Prostate gland (tissue), 2 donors: Measurements from ENCODE around the gene TTC29. TPM values are rescaled to one million over a fixed set of nuclear protein-coding genes. Genes with fewer than 3 reads are reported as not detected.
"Not testable (repeated sequence)": the region's sequence is repeated elsewhere in the genome, so short reads cannot be mapped to it uniquely, and the experiment has no call there.

ENCODE experiments used
- DNase-seq: peaks from one replicate; pipeline ENCODE4 v3.0.0-alpha.2; 2019; ENCODE audit warnings: low spot score
- H3K27ac ChIP-seq, 2 donors: fragments of 200-600 bp; sonication (generic); 2 replicates each; pipeline ENCODE4 v1.5.1; 2017 to 2019
- H3K27me3 ChIP-seq: fragments of 200-600 bp; sonication (generic); replicated peaks from 2 replicates; pipeline ENCODE4 v1.5.1; 2019; ENCODE audit not compliant: insufficient read depth
- H3K36me3 ChIP-seq, 2 donors: fragments of 200-600 bp; sonication (generic); 1 replicate in 1 of 2; 2 replicates in 1 of 2; pipeline versions ENCODE4 v1.5.1 to v1.8.1; 2017 to 2019
- H3K4me1 ChIP-seq: fragments of 200-600 bp; sonication (generic); replicated peaks from 2 replicates; pipeline ENCODE4 v1.5.1; 2019
- H3K4me3 ChIP-seq, 2 donors: fragments of 200-600 bp; sonication (generic); 2 replicates each; pipeline ENCODE4 v1.5.1; 2017 to 2019
- H3K9me3 ChIP-seq: fragments of 200-600 bp; sonication (generic); 2 replicates; pipeline ENCODE4 v1.5.1; 2017
- CTCF ChIP-seq, 4 experiments: fragments of 200-600 bp in 2 of 4; fragments of 450-650 bp in 2 of 4; sonication (generic) in 2 of 4; IDR thresholded peaks; 1 replicate in 3 of 4; 2 replicates in 1 of 4; pipeline ENCODE4 v1.5.1; 2016 to 2019; ENCODE audit warnings: antibody characterized with exemption in 4 of 4, mild to moderate bottlenecking in 2 of 4, moderate library complexity in 2 of 4
- POLR2A ChIP-seq: fragments of 450-650 bp; IDR thresholded peaks from one replicate; pipeline ENCODE4 v1.6.1; 2016; ENCODE audit warnings: antibody characterized with exemption, mild to moderate bottlenecking
- POLR2AphosphoS5 ChIP-seq: sonication (generic); formaldehyde crosslinking; IDR thresholded peaks from one replicate; pipeline ENCODE4 v1.6.1; 2017; ENCODE audit warnings: antibody characterized with exemption
- WGBS: methylation state at CpG from one replicate; pipeline ENCODE4 v1.1.5; 2018; 5-methylcytosine and 5-hydroxymethylcytosine counted together
- intact Hi-C: fragments of 100-400 bp; cut with DNase I; formaldehyde crosslinking; loops from one replicate; pipeline ENCODE4 v1.14.2; 2022
- total RNA-seq, 2 donors: library from RNA; depleted of rRNA; stranded (reverse); fragments of >200 nt; gene quantifications; one replicate each; pipeline ENCODE4 v1.1.0, GENCODE V29; 2016

Gene TTC29
- total RNA-seq, 2 donors from 2014 or later = 3.1 TPM; not detected in 1

GRCh38 chr4:146709956-146710355 lies 235.7 kb downstream of the TTC29 start:
- intact Hi-C loops = no loop called here
- 86% methylated on average over 3 of the region's 3 CpGs for WGBS
- TF ChIP-seq POLR2A (no peak), CTCF (IDR thresholded peaks at IDR 0.05) (no peak), POLR2AphosphoS5 (no peak)
- Histone ChIP-seq H3K36me3 (no peaks in the 10 kb centered on the region), H3K4me1 (no peaks in the 10 kb centered on the region), H3K4me3 (no peak overlapping the region), H3K27me3 (no peaks in the 10 kb centered on the region), H3K27ac (no peak overlapping the region), H3K9me3 (no peaks in the 10 kb centered on the region)
- no peak for DNase-seq

GRCh38 chr4:146699910-146700309 lies 245.8 kb downstream of the TTC29 start:
- H3K4me3 ChIP-seq = no peak overlapping the region
- no peaks in the 10 kb centered on the region for H3K9me3 ChIP-seq
- TF ChIP-seq POLR2A (no peak), POLR2AphosphoS5 (no peak), CTCF (IDR thresholded peaks at IDR 0.05) (no peak)
- H3K36me3 ChIP-seq = no peaks in the 10 kb centered on the region
- H3K4me1 ChIP-seq = no peaks in the 10 kb centered on the region
- no peaks in the 10 kb centered on the region for H3K27me3 ChIP-seq
- WGBS = 89% methylated on average over 8 of the region's 8 CpGs
- no peak overlapping the region for H3K27ac ChIP-seq
- no peak for DNase-seq
- intact Hi-C loops = no loop called here

- DNase-seq = no peak
- Histone ChIP-seq H3K4me1 (no peaks in the 10 kb centered on the region), H3K27me3 (no peaks in the 10 kb centered on the region), H3K27ac (no peak overlapping the region), H3K9me3 (no peaks in the 10 kb centered on the region), H3K4me3 (no peak overlapping the region), H3K36me3 (no peaks in the 10 kb centered on the region)
- 55% methylated on average over 2 of the region's 2 CpGs for WGBS
- TF ChIP-seq CTCF (IDR thresholded peaks at IDR 0.05) (no peak), POLR2AphosphoS5 (no peak), POLR2A (no peak)
- intact Hi-C loops = no loop called here
Observed at GRCh38 chr4:146674829-146675570, 270.7 kb downstream of the TTC29 start.

- H3K9me3 ChIP-seq, H3K36me3 ChIP-seq, H3K4me3 ChIP-seq, DNase-seq, intact Hi-C loops, H3K27ac ChIP-seq, H3K4me1 ChIP-seq, H3K27me3 ChIP-seq: not testable (repeated sequence)
- 55% methylated on average over 6 of the region's 6 CpGs for WGBS
Observed at GRCh38 chr4:146663968-146664311, 281.7 kb downstream of the TTC29 start.

GRCh38 chr4:146661367-146661766 lies 284.3 kb downstream of the TTC29 start:
- 55% methylated on average over 4 of the region's 4 CpGs for WGBS
- H3K27ac ChIP-seq = no peak overlapping the region
- TF ChIP-seq POLR2AphosphoS5 (no peak), CTCF (IDR thresholded peaks at IDR 0.05) (no peak), POLR2A (no peak)
- intact Hi-C loops = no loop called here
- H3K36me3 ChIP-seq = no peaks in the 10 kb centered on the region
- H3K4me1 ChIP-seq = no peaks in the 10 kb centered on the region
- no peak for DNase-seq
- H3K4me3 ChIP-seq = no peak overlapping the region
- H3K9me3 ChIP-seq = no peaks in the 10 kb centered on the region
- H3K27me3 ChIP-seq = no peaks in the 10 kb centered on the region
